SK-N-SH (cell line): Measurements from ENCODE around the gene TANGO6.

Source experiments
- ELF1 ChIP-seq: IDR thresholded peaks from 2 replicates; pipeline ENCODE4 v1.4.0; 2012
- NFIC ChIP-seq: IDR thresholded peaks from 2 replicates; pipeline ENCODE4 v1.4.0; 2012; ENCODE audit warnings: borderline replicate concordance
- RAD21 ChIP-seq: IDR thresholded peaks from 2 replicates; pipeline ENCODE4 v1.6.1; 2012; ENCODE audit warnings: mild to moderate bottlenecking, low read length
- TF ChIP-seq, protein P1 (sequence below): IDR thresholded peaks from 2 replicates; pipeline ENCODE4 v1.4.0; 2012; ENCODE audit warnings: low read depth
- TF ChIP-seq, protein P2 (sequence below): fragments of 200-600 bp; sonication (generic); IDR thresholded peaks from 2 replicates; pipeline ENCODE4 v1.6.1; 2017; ENCODE audit warnings: antibody characterized with exemption, mild to moderate bottlenecking, moderate library complexity

DNA sequence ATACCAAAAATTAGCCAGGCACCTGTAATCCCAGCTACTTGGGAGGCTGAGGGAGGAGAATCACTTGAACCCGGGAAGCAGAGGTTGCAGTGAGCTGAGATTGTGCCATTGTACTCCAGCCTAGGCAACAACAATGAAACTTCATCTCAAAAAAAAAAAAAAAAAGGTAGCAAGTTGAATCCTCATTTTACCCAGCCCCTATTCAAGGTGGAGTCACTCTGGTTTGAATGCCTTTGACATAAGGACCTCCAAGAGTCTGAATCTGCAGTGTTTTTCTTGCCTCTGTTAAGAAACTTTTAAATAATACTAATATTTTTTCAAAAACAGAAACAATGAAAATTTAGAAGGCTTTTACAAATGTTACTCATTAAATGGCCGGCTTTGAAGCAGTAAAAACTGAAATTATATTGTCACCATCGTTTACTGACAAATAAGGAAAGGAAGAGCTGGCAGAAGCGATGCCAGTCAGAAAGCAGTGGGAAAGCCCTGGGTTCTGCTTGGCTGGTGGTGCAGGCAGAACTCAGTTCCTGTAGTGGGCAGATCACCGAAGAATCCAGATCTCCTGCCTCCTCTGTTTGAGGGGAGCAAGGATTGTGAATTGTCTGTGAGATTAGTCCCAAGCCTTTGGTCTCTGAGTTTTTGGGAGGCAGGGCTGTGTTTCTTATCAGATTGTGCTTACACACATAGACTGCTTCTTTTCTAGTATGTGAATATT is 162.5 kb downstream of the TANGO6 start:
- TF ChIP-seq, protein P1, sequence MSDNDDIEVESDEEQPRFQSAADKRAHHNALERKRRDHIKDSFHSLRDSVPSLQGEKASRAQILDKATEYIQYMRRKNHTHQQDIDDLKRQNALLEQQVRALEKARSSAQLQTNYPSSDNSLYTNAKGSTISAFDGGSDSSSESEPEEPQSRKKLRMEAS, result no peak
- TF ChIP-seq, protein P2, sequence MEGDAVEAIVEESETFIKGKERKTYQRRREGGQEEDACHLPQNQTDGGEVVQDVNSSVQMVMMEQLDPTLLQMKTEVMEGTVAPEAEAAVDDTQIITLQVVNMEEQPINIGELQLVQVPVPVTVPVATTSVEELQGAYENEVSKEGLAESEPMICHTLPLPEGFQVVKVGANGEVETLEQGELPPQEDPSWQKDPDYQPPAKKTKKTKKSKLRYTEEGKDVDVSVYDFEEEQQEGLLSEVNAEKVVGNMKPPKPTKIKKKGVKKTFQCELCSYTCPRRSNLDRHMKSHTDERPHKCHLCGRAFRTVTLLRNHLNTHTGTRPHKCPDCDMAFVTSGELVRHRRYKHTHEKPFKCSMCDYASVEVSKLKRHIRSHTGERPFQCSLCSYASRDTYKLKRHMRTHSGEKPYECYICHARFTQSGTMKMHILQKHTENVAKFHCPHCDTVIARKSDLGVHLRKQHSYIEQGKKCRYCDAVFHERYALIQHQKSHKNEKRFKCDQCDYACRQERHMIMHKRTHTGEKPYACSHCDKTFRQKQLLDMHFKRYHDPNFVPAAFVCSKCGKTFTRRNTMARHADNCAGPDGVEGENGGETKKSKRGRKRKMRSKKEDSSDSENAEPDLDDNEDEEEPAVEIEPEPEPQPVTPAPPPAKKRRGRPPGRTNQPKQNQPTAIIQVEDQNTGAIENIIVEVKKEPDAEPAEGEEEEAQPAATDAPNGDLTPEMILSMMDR, result no peak
- TF ChIP-seq RAD21, result no peak
- no peak for TF ChIP-seq NFIC
- TF ChIP-seq ELF1, result no peak
